HCT116 (cell line): ENCODE data around the gene COMMD10. TPM values are rescaled to one million over a fixed set of nuclear protein-coding genes. Genes with fewer than 3 reads are reported as not detected.

Experiments used
- ATAC-seq: fragments of 200-7000 bp; cut with Tn5 transposase; 2 replicates; pipeline ENCODE4 v1.9.1; 2020; ENCODE audit warnings: mild to moderate bottlenecking, moderate library complexity
- BruUV-seq: library from RNA; stranded (reverse); fragments of 400-500 nt; replicated peaks from 2 replicates; lab custom pipeline; 2021; lab: Mats Ljungman, UMichigan
- CTCF ChIA-PET: fragments of 300-600 bp; sonication (Branson Sonifier 250); formaldehyde crosslinking; loops from one replicate; lab custom pipeline; 2021; ENCODE audit warnings: antibody characterized with exemption; lab: Charles Lee
- POLR2A ChIA-PET: fragments of 300-600, 350-600 bp; sonication (Branson Sonifier 250); formaldehyde crosslinking; loops from one replicate; lab custom pipeline; 2021; ENCODE audit warnings: antibody characterized with exemption; lab: Charles Lee
- RAD21 ChIA-PET, 2 experiments: fragments of 300-600 bp; sonication (Branson Sonifier 250); formaldehyde crosslinking; loops; one replicate each; lab custom pipeline; 2023; ENCODE audit warnings: low total read pairs in 2 of 2; ENCODE audit not compliant: uncharacterized antibody in 2 of 2, unreplicated experiment in 2 of 2, low non-redundant PET in 1 of 2; lab: Charles Lee
- DNase-seq: peaks from one replicate; pipeline ENCODE4 v3.0.0-alpha.2; 2010; ENCODE audit warnings: low read depth, low spot score
- H2AFZ ChIP-seq: fragments of 200-600 bp; shearing (Covaris generic), sonication (generic); 2 replicates; pipeline ENCODE4 v1.6.1; 2017; ENCODE audit warnings: low read depth, mixed run types, mixed read lengths, antibody characterized with exemption, low read length; ENCODE audit not compliant: poor library complexity, severe bottlenecking
- H3K27ac ChIP-seq: 2 replicates; pipeline ENCODE4 v1.5.1; 2012; ENCODE audit warnings: low read depth, low read length
- H3K27me3 ChIP-seq: fragments of 200-600 bp; sonication (generic); 2 replicates; pipeline ENCODE4 v1.6.1; 2016; ENCODE audit warnings: mixed run types, low read length, mixed read lengths; ENCODE audit not compliant: insufficient read depth
- H3K36me3 ChIP-seq, 2 experiments: fragments of 200-500 bp in 1 of 2; fragments of 200-600 bp in 1 of 2; sonication (Bioruptor generic) in 1 of 2; sonication (generic) in 1 of 2; 2 replicates each; pipeline versions ENCODE4 v1.5.1 to v1.6.1; 2014 to 2016; ENCODE audit warnings: low read length in 2 of 2, inconsistent platforms in 1 of 2, mixed read lengths in 1 of 2, mixed run types in 1 of 2; ENCODE audit not compliant: insufficient read depth in 2 of 2, control insufficient read depth in 1 of 2
- H3K4me1 ChIP-seq, 2 experiments: fragments of 200-600 bp in 1 of 2; sonication (generic) in 1 of 2; 2 replicates each; pipeline versions ENCODE4 v1.5.1 to v1.6.1; 2012 to 2017; ENCODE audit warnings: low read length in 2 of 2, inconsistent platforms in 1 of 2, mild to moderate bottlenecking in 1 of 2, mixed read lengths in 1 of 2, mixed run types in 1 of 2, moderate library complexity in 1 of 2; ENCODE audit not compliant: insufficient read depth in 2 of 2, control insufficient read depth in 1 of 2
- H3K4me2 ChIP-seq: fragments of 200-600 bp; sonication (generic); 2 replicates; pipeline ENCODE4 v1.6.1; 2017; ENCODE audit warnings: mixed run types, low read length, mixed read lengths
- H3K4me3 ChIP-seq, 2 experiments: fragments of 200-600 bp in 1 of 2; sonication (generic) in 1 of 2; replicated peaks in 1 of 2; 2 replicates each; pipeline ENCODE4 v1.5.1; 2011 to 2016; ENCODE audit warnings: low read length in 2 of 2, control low read depth in 1 of 2, low read depth in 1 of 2, mild to moderate bottlenecking in 1 of 2, mixed read lengths in 1 of 2, mixed run types in 1 of 2
- H3K79me2 ChIP-seq: fragments of 200-600 bp; sonication (generic); 2 replicates; pipeline ENCODE4 v1.6.1; 2017; ENCODE audit warnings: mild to moderate bottlenecking, mixed run types, low read length, moderate library complexity, mixed read lengths; ENCODE audit not compliant: insufficient read depth
- H3K9ac ChIP-seq: fragments of 200-600 bp; sonication (generic); 2 replicates; pipeline ENCODE4 v1.6.1; 2016; ENCODE audit warnings: low read length, mixed read lengths
- H3K9me2 ChIP-seq: fragments of 200-600 bp; sonication (generic), shearing (Covaris generic); 2 replicates; pipeline ENCODE4 v1.6.1; 2017; ENCODE audit warnings: mixed run types, mild to moderate bottlenecking, moderate library complexity; ENCODE audit not compliant: insufficient read depth
- H3K9me3 ChIP-seq, 2 experiments: fragments of 200-500 bp in 1 of 2; fragments of 200-600 bp in 1 of 2; sonication (Bioruptor generic) in 1 of 2; sonication (generic) in 1 of 2; 2 replicates each; pipeline ENCODE4 v1.6.1; 2014 to 2017; ENCODE audit warnings: low read length in 2 of 2, mixed read lengths in 2 of 2, inconsistent platforms in 1 of 2, low read depth in 1 of 2, mild to moderate bottlenecking in 1 of 2, mixed run types in 1 of 2, moderate library complexity in 1 of 2; ENCODE audit not compliant: control insufficient read depth in 1 of 2, insufficient read depth in 1 of 2
- H4K20me1 ChIP-seq: fragments of 200-600 bp; sonication (generic), shearing (Covaris generic); 2 replicates; pipeline ENCODE4 v1.6.1; 2017; ENCODE audit warnings: mixed run types, mild to moderate bottlenecking, moderate library complexity; ENCODE audit not compliant: insufficient read depth
- CBX3 ChIP-seq: IDR thresholded peaks from 2 replicates; pipeline ENCODE4 v1.6.1; 2012; ENCODE audit warnings: low read depth
- CEBPB ChIP-seq: IDR thresholded peaks from 2 replicates; pipeline ENCODE4 v1.6.1; 2012; ENCODE audit warnings: low read depth
- EZH2 ChIP-seq: fragments of 200-600 bp; sonication (generic); IDR thresholded peaks from 2 replicates; pipeline ENCODE4 v1.6.1; 2017; ENCODE audit warnings: antibody characterized with exemption, mixed run types
- POLR2AphosphoS5 ChIP-seq: IDR thresholded peaks from 2 replicates; pipeline ENCODE4 v1.6.1; 2011; ENCODE audit warnings: mild to moderate bottlenecking, low read depth, low read length, moderate library complexity
- RAD21 ChIP-seq: IDR thresholded peaks from 2 replicates; pipeline ENCODE4 v1.6.1; 2012; ENCODE audit warnings: low read depth, mild to moderate bottlenecking
- REST ChIP-seq: IDR thresholded peaks from 2 replicates; pipeline ENCODE4 v1.6.1; 2012; ENCODE audit warnings: low read depth
- SRF ChIP-seq: IDR thresholded peaks from 2 replicates; pipeline ENCODE4 v1.6.1; 2012; ENCODE audit warnings: low read depth
- ZNF274 ChIP-seq: fragments of 200-500 bp; sonication (Bioruptor generic); IDR thresholded peaks from 2 replicates; pipeline ENCODE4 v1.6.1; 2014; ENCODE audit warnings: mild to moderate bottlenecking, low read depth, low read length, inconsistent platforms
- intact Hi-C: fragments of 100-400 bp; cut with micrococcal nuclease; formaldehyde crosslinking; loops from 2 replicates; pipeline ENCODE4 v1.10.0; 2022
- total RNA-seq: library from RNA; stranded (reverse); gene quantifications from one replicate; pipeline ENCODE4 v1.2.1, GENCODE V29; 2021; ENCODE audit not compliant: unreplicated experiment
- TF ChIP-seq, protein P1 (sequence below): IDR thresholded peaks from 2 replicates; pipeline ENCODE4 v1.6.1; 2011; ENCODE audit warnings: mild to moderate bottlenecking, low read length, moderate library complexity; ENCODE audit not compliant: insufficient replicate concordance; ENCODE audit errors: extremely low read depth

The COMMD10 gene
- total RNA-seq, 1 experiment from 2014 or later = 35.3 TPM

- TF ChIP-seq SRF = no peak
- TF ChIP-seq CBX3 = no peak
- TF ChIP-seq RAD21 = no peak
- no peak for TF ChIP-seq CEBPB
- TF ChIP-seq ZNF274 = no peak
- TF ChIP-seq EZH2 = no peak
- TF ChIP-seq POLR2AphosphoS5 = no peak
- TF ChIP-seq, protein P1, sequence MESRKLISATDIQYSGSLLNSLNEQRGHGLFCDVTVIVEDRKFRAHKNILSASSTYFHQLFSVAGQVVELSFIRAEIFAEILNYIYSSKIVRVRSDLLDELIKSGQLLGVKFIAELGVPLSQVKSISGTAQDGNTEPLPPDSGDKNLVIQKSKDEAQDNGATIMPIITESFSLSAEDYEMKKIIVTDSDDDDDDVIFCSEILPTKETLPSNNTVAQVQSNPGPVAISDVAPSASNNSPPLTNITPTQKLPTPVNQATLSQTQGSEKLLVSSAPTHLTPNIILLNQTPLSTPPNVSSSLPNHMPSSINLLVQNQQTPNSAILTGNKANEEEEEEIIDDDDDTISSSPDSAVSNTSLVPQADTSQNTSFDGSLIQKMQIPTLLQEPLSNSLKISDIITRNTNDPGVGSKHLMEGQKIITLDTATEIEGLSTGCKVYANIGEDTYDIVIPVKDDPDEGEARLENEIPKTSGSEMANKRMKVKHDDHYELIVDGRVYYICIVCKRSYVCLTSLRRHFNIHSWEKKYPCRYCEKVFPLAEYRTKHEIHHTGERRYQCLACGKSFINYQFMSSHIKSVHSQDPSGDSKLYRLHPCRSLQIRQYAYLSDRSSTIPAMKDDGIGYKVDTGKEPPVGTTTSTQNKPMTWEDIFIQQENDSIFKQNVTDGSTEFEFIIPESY = no peak
- no peak for TF ChIP-seq REST
- ChIA-PET RAD21 (no interaction called here), CTCF (no interaction called here), POLR2A (no interaction called here)
- no peaks in the 10 kb centered on the region for H3K36me3 ChIP-seq
- intact Hi-C loops = no loop called here
- no peak overlapping the region for H3K27ac ChIP-seq
- H3K4me3 ChIP-seq = no peak overlapping the region
- H3K9me2 ChIP-seq = no peaks in the 10 kb centered on the region
- ATAC-seq = no peak
- BruUV-seq = no TSS peak
- no peaks in the 10 kb centered on the region for H3K27me3 ChIP-seq
- no peak for DNase-seq
- H3K79me2 ChIP-seq = no peaks in the 10 kb centered on the region
- no peaks in the 10 kb centered on the region for H3K9me3 ChIP-seq
- H3K4me2 ChIP-seq = no peak overlapping the region
- no peaks in the 10 kb centered on the region for H3K4me1 ChIP-seq
- no peaks in the 10 kb centered on the region for H4K20me1 ChIP-seq
- no peak overlapping the region for H2AFZ ChIP-seq
- H3K9ac ChIP-seq = no peak overlapping the region
These were observed 230.7 kb downstream of the COMMD10 start for GRCh38 chr5:116315531-116315930.
